Measurements from ENCODE around the gene MPV17L2.

MPV17L2 gene

DNA sequence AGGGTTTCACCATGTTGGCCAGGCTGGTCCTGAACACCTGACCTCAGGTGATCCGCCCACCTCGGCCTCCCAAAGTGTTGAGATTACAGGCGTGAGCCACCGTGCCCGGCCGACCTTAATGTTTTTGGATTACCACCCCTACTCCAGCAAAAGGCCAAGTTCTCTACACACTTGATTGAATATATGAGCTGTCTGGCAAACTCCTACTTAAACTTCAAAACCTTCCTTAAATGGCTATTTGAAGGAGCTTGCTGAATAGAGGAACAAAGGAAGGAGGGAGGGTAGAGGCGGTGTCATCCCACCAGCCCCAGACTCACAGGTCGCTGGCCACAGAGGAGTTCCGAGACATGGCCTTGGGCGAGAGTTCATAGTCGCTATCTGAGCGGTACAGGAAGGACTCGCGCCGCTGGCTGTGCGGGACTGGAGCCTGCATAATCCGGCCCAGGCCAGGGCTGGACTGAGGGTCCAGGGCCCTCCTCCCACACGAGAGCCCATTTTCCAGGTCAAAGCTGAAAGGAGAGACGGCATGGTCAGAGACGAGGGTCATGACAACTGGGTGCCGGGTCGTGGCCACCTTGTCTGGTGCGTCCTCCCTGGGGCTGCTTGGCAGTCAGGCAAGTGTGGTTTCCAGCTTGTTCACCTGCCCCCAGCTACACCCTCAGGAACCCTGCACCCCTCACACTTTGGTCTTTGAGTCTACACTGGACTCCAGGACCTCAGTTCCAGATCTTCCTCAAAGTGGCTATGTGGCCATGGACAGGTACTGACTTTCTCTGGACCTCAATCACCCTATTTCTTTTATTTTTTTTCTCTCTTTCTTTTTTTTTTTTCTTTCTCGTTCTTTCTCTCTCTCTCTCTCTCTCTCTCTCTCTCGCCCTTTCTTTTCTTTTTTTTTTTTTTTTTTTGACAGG lies 29.1 kb downstream of the MPV17L2 start:
- CTCF ChIA-PET: interaction anchor here (1.1 to 4.7 kb wide), 2 partner anchors 14 to 30 kb away, joined by 3 to 21 read pairs; no protein-coding TSS in a partner anchor

DNA sequence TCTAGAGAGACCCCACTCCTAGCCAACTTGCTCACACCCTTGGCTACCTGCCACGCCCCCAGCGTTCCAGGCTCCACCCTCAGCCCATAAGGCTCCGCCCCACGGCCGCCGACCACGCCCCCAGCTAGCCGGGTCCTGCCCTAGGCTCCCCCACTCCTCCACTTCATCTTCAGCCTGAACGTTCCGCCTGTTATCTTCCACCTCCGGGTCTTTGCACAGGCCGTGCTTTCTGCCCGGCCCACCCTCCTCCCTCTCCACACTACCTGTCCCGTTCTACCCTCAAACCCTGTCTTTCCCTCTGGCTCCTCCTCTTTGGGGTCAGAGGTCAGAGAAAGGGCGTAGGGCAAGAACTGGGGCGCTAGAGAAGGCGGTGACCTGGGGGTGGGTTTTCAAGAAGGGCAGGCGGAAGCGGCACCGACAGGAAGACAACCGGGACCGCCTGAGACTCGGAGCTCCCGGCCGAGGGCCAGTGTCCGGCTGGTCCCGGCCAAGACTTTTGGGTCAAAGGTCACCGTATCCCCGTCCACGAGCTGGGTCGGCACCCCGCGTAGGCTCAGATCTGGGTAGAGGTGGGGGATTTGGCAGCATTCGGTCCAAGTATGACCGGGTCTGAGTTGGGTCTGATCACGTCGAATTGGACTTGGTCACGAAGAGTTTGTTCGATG lies 31.0 kb downstream of the MPV17L2 start:
- ChIA-PET POLR2A (interaction anchor here (0.6 to 1.2 kb wide), 2 partner anchors 19 to 57 kb away, joined by 4 to 8 read pairs; partner anchors contain the start of gene JUND), CTCF (interaction anchor here (0.6 to 2.8 kb wide), 15 partner anchors 8 to 105 kb away, joined by 3 to 12 read pairs (median 4); partner anchors contain the start of genes MPV17L2, PIK3R2 and RAB3A)
- TF ChIP-seq, protein P1, sequence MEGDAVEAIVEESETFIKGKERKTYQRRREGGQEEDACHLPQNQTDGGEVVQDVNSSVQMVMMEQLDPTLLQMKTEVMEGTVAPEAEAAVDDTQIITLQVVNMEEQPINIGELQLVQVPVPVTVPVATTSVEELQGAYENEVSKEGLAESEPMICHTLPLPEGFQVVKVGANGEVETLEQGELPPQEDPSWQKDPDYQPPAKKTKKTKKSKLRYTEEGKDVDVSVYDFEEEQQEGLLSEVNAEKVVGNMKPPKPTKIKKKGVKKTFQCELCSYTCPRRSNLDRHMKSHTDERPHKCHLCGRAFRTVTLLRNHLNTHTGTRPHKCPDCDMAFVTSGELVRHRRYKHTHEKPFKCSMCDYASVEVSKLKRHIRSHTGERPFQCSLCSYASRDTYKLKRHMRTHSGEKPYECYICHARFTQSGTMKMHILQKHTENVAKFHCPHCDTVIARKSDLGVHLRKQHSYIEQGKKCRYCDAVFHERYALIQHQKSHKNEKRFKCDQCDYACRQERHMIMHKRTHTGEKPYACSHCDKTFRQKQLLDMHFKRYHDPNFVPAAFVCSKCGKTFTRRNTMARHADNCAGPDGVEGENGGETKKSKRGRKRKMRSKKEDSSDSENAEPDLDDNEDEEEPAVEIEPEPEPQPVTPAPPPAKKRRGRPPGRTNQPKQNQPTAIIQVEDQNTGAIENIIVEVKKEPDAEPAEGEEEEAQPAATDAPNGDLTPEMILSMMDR (IDR thresholded peaks at IDR 0.05; ENCODE audit: insufficient read depth, low read length, missing control alignments): no peak
- H3K4me3 ChIP-seq (ENCODE audit: low read depth, low read length): peak overlapping the region; percentile 62
- DNase-seq (ENCODE audit: low read depth, low spot score): no peak

More for the DNA sequence above, 29.1 kb downstream of the MPV17L2 start:
- TF ChIP-seq, protein P1 (IDR thresholded peaks at IDR 0.05; ENCODE audit: insufficient read depth, low read length, missing control alignments): no peak
- H3K4me3 ChIP-seq (ENCODE audit: low read depth, low read length): no peak overlapping the region
- no peak for DNase-seq (ENCODE audit: low read depth, low spot score)
- POLR2A ChIA-PET: no interaction called here

DNA sequence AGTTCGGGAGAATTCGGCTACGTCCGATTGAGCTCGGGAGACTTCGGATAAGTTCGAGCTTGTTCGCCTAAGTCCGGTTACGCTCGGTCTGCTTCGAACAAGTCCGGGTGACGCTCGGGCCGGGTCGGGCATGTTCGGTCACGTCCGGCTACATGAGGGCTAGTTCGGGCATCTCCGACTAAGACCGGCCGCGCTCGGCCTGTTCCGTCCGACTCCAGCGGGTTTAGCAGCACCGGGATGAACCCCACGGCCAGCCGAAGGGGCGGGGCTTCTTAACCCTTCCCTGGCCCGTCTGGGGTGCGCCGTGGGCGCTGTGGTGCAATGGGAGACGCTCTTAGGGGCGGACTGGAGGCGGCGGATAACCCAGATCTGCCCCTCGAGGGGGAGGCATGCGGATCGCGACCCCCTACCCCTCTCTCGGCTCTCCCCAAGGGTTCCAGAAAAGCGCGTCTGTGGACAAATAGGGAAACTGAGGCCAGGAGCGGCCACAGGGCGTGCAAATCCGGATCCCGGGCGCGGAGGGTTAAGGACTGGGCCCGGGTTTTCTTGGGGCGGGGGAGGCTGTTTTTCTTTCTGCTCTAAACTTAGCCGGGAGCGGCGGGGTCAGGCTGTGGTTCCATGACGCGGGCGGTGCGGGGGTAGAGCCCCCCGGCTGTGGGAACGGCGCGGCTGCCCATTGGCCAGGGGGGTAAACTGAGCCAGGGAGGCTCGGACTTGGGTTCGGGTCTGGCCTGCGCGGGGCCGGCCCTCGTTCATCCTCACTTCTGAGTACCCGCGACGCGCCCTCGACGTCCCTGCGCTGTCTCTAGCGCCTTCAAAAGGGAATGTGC lies 31.7 kb downstream of the MPV17L2 start:
- CTCF ChIA-PET: interaction anchor here (0.6 to 2.8 kb wide), 15 partner anchors 7 to 104 kb away, joined by 3 to 12 read pairs (median 4); partner anchors contain the start of genes MPV17L2, PIK3R2 and RAB3A
- peak overlapping the region; percentile 62 for H3K4me3 ChIP-seq (ENCODE audit: low read depth, low read length)
- DNase-seq (ENCODE audit: low read depth, low spot score): peak; percentile 96
- POLR2A ChIA-PET: interaction anchor here (0.6 to 1.4 kb wide), 3 partner anchors 19 to 57 kb away, joined by 3 to 8 read pairs (median 4); partner anchors contain the start of gene JUND
- TF ChIP-seq, protein P1 (IDR thresholded peaks at IDR 0.05; ENCODE audit: insufficient read depth, low read length, missing control alignments): no peak

DNA sequence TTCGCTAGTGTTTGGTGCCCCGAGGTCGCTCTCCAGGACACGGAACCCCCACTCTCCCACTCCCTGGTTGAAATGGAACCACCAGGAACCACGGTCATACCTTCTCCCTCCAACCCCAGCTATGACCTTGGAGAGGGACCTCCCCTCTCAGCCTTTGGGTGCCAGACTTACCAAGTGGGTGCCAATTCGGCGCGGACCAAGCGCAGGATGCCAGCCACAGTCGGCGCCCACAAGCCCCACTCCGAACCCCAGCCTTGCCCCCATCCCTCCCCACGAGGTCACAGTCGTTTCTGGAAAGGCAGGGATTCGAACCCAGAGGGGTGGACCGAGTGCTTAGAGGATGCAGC lies 32.3 kb downstream of the MPV17L2 start:
- no peak overlapping the region for H3K4me3 ChIP-seq (ENCODE audit: low read depth, low read length)
- TF ChIP-seq, protein P1 (IDR thresholded peaks at IDR 0.05; ENCODE audit: insufficient read depth, low read length, missing control alignments): no peak
- no peak for DNase-seq (ENCODE audit: low read depth, low spot score)
- ChIA-PET CTCF (interaction anchor here (1.8 to 2.8 kb wide), 3 partner anchors 21 to 54 kb away, joined by 5 to 10 read pairs (median 7); partner anchors contain the start of genes MPV17L2 and RAB3A), POLR2A (interaction anchor here (1.4 kb wide), 1 partner anchor 56 kb away, joined by 3 read pairs; the partner anchor contains the start of gene JUND)

DNA sequence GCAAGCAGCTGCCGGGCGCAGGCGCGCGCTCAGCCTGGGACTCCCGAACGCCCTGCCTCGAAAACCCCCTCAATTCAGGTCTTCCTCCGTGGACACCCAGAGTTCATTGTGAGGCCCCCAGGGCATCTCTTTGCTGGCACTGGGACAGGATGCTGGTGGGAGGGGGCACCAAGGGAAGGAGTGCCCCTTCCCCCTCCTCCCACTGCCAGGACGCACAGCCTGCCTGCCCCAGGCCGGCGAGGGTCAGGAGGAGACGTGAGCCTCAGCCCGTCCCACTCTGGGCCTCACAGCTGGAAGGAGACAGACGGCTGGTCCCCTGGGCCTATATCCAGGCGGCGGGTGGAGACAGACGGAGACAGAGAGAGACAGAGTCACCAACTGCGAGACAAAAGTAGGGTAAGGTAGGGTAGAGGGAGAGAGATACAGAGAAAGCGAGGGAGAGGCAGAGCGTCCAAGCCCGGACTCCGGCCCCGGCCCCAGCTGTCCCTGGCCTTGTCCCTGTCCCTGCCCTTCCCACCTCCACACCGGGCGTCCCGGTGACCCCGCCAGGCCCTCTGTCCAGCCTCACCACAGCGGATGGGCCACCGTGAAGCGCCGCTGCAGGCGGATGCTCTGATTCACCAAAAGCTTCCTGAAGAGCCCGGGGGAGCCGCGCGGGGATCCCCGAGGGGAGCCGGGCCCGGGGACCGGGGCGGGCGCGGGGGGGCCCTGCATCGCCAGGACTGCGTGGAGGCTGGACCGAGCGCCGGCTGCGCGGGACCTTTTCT lies 32.9 kb downstream of the MPV17L2 start, which contains the start of gene PDE4C:
Gene PDE4C (minus strand): TSS at position 737 of the 767 bp plus-strand sequence. CDS start 23 bp downstream, at position 714.
- TF ChIP-seq, protein P1 (IDR thresholded peaks at IDR 0.05; ENCODE audit: insufficient read depth, low read length, missing control alignments): no peak
- no peak within 1 kb of the TSS for H3K4me3 ChIP-seq (ENCODE audit: low read depth, low read length)
- POLR2A ChIA-PET: interaction anchor here (1.4 kb wide), 1 partner anchor 56 kb away, joined by 3 read pairs; the partner anchor contains the start of gene JUND
- no peak for DNase-seq (ENCODE audit: low read depth, low spot score)
- CTCF ChIA-PET: interaction anchor here (1.4 to 2.8 kb wide), 3 partner anchors 26 to 53 kb away, joined by 4 to 10 read pairs (median 7); partner anchors contain the start of gene MPV17L2
